GOT3 (cell line): ENCODE measurements around the gene ABCA3.
"Not testable (repeated sequence)": the region's sequence is repeated elsewhere in the genome, so short reads cannot be mapped to it uniquely, and the experiment has no call there.

Source experiments
- DNase-seq: peaks from one replicate; lab custom pipeline; 2025; ENCODE audit warnings: mixed read lengths; lab: John Stamatoyannopoulos, UW

Gene ABCA3

DNA sequence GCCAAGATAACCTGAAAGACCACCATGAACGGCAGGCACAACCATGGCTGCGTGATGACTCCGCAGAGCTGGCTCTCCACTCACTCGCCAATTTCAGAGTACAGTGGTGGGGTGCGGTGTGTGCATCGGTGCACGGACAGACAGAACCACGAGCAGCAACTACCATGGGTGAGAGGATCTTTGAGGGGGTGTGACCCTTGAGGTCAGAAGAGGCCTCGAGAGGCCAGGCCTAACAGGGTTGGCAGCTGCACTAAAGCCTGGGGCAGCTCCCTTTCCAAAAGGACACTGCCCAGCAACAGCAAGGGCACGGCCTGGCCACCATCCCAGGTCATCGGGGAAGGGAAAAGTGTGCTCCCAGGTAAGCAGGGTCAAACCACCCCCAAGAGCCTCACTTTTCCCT is 87.2 kb downstream of the ABCA3 start:
- no peak for DNase-seq

DNA sequence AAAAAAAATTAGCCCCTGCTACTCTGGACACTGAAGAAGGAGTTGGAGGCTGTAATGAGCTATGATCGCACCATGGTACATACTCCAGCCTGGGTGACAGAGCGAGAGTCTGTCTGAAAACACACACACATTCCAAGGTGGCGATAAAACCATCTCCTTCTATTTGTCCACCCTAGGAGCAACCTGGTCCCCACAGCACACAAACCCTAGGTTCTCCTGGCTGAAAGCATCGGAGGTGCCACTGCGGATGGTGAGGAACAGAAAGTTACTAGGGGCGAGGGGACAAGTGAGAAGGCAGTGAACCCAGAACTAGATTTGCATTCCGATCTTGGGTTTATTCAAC is 87.8 kb downstream of the ABCA3 start:
- no peak for DNase-seq

DNA sequence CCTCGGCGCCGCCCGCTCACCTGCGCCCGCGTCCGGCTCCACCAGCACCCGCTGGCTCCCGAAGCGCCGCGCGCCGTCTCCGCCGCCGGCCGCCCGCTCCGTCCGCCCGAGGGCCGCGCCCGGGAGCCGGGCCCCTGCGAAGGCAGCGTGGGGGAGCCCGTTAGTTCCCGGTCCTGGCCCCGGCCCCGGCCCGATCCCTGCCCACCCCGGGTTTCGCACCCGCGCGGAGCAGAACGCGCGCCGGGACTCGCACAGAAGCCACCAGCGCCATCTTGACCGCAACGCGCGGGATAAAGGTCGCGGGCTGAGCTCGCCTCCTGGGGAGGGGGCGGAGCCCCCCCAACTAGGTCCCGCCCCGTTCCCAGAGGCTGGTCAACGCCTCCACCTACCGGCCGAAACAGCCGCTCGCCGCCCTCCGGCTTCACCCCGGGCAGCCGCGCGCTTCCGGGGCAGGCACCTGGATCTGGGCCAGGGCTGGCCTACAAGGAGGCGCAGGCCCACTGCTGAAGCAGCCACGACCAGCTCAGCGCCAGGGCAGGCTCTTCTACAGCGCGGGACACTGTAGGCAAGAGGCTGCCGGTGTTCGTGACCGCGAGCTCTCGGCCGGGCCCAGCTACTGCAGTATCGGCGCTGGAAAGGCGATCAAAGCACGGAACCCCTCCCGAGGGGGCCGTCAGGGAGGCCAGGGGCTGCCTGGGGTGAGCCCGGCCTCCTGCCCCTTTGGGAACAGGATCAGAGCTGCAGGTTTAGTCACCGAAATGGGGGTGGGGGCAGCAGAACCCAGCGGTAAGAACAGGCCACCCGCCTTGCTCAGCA is 89.0 kb downstream of the ABCA3 start, which contains the start of gene ECI1:
ECI1 (minus strand) TSS at position 292 of the 816 bp plus-strand sequence; CDS start at position 271, 21 bp downstream.
- peak; percentile 90 for DNase-seq

DNA sequence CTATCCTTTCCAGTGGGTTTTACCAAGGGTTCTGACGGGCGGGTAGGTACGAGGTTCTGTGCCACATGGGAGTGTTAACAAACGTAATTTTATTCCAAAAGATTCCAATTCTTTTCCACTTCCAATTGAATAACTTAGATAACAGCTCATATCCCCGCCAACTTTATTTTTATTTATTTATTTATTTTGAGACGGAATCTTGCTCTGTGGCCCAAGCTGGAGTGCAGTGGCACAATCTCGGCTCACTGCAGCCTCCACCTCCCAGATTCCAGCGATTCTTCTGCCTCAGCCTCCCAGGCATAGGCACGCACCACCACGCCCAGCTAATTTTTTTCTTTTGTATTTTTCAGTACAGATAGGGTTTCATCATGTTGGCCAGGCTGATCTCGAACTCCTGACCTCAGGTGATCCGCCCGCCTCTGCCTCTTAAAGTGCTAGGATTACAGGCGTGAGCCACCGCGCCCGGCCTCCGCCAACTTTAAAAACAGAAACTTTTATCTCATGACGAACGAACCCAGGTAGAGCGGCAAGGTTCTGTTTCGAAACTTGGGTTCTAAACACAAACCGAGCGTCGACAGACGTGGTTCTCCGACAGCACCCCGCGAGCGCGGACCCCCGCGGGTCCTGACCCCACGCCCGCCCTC is 89.8 kb downstream of the ABCA3 start:
- DNase-seq = no peak

DNA sequence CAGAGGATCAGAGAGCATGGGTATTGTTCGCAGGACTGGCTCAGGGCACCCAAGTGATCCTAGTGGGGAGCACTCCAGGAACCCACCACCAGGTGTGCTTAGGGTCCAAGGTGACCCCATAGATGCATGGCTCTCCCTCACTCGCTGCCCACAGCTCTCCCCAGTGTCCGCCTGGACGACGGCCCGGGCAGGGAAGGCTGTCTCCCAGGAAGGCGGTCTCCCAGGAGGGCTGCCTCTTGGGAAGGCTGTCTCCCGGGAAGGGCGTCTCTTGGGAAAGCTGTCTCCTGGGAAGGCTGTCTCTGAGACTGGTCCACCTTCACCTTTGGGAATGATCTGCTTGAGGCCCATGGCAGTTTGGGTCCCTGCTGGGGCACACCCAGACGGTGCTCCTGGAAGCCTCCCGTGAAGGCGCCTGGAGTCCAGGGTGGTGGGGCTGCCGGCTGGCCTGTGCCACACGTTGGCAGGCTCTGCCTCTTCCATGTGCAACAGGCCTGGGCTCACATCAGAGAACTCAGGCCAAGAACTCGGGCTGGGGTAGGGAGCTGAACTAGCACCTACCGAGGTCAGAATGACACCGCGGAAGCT is 94.1 kb downstream of the ABCA3 start:
- DNase-seq = no peak

DNA sequence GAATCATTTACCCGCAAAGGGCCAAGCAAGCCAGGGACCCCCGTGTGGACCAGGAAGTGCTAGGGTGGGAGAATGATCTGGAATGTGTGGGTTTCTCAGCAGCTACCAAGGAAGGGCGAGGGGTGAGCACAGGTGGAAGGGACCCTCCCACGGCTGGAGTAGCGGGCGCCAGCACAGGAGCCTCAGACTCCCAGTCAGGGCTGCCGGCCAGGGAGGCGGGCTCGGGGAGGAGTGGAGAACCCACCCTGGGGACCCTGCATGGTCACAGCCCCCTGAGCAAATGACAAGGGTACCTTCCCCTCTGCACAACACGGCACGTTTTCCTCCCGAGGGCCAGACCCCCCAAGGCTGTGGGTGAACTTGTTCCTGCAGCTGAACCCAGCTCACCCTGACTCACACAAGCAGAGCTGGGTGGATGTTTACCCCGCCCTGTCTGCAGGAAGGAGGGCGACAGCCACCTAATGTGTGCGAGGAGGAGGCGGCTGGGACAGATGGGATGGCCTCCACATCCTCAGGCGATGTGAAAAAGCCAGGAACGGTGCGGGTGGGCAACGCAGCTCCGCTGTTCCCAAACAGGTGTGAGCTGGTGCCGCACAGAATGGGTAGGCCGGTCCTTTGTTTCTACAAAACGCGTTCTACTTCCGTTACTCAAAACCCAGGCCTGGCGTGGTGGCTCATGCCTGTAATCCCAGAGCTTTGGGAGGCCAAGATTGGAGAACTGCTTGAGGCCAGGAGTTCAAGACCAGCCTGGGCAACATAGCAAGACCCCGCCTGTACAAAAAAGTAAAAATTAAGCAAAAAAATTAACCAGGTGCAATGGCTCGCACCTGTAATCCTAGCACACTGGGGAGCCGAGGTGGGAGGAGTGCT is 95.4 kb downstream of the ABCA3 start:
- DNase-seq = no peak

DNA sequence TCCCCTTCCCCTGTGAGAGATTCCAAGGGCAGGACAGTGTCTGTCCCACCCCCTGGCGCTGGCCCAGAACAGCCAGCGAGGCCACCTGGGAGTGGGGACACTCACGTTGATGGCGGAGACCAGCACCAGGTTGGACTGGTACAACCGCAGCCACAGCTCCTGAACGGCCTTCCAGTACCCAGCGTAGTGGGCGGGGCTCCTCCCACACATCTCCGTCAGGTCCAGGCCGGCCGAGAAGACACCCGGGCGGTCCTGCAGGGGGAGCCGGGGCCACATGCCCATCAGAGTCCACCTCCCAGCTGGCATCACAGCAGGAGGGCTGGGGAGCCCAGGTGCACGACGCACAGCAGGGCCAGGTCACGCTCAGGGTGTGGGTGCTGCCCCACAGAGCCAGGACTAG is 96.2 kb downstream of the ABCA3 start:
- DNase-seq = no peak

DNA sequence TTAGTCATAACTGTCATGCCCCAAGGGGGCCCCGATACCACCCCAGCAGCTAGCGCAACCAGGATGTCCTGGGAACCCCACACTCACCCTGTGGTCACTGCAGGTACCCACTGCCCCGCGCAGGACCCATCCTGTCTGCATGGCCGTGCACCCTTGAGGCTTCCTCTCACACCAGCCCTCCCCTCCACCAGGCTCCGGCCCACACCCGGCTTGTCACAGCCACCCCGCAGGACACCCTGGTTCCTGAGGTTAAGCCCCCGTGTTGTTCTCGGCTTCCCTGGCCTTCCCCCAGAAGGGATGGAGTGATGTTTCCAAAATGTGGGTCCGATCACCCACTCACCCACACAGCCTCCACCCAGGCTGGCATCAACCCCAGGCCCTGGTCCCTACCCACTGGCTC is 96.7 kb downstream of the ABCA3 start:
- DNase-seq = no peak

DNA sequence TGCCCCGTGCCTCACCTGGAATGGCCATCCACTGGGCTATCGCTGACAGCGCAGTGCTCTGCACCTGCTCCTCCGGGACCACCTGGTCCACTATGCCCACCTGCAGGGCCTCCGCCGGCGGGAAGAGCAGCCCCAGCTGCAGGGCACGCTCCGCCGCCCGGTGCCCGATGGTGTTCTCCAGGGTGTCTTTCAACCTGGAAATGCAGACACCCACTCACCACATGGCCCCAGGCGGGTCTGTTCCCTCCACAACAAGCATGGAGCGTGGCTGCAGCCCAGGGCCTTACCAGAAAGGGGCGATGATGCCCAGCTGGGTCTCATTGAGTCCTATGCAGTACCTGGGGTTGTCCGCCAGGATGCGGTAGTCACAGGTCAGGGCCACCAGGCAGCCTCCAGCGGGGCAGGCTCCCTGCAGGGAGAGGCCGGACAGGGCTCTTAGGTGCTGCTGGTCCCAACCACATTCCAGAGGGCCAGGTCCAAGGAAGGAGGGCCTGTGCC is 97.4 kb downstream of the ABCA3 start:
- DNase-seq = no peak

DNA sequence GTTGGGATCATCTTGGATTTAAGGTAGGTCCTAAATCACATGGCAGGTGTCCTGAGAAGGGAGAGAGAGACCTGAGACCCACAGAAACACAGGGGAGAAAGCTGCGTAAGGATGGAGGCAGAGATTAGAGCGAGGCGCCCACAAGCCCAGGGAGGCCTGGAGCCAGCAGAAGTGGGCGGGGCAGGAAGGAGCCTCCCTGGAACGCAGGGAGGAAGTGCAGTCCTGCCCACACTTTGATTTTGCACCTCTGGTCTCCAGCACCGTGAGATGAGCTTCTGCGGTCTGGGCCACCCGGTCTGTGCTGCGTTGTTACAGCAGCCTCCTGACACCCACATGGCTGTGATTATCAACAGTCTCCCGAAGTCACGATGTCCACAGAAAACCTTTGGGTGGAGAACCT is 97.9 kb downstream of the ABCA3 start:
- no peak for DNase-seq

DNA sequence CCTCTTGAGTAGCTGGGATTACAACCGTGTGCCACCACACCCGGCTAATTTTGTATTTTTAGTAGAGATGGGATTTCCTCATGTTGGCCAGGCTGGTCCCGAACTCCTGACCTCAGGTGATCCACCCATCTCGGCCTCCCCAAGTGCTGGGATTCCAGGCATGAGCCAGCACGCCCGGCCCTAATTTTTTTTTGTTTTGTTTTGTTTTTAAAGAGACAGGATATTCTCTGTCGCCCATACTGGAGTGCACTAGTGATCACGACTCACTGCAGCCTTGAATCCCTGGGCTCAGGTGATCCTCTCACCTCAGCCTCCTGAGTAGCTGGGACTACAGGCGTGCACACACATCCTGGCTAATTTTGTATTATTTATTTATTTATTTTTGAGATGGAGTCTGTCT is 100.2 kb downstream of the ABCA3 start:
- not testable (repeated sequence) for DNase-seq

DNA sequence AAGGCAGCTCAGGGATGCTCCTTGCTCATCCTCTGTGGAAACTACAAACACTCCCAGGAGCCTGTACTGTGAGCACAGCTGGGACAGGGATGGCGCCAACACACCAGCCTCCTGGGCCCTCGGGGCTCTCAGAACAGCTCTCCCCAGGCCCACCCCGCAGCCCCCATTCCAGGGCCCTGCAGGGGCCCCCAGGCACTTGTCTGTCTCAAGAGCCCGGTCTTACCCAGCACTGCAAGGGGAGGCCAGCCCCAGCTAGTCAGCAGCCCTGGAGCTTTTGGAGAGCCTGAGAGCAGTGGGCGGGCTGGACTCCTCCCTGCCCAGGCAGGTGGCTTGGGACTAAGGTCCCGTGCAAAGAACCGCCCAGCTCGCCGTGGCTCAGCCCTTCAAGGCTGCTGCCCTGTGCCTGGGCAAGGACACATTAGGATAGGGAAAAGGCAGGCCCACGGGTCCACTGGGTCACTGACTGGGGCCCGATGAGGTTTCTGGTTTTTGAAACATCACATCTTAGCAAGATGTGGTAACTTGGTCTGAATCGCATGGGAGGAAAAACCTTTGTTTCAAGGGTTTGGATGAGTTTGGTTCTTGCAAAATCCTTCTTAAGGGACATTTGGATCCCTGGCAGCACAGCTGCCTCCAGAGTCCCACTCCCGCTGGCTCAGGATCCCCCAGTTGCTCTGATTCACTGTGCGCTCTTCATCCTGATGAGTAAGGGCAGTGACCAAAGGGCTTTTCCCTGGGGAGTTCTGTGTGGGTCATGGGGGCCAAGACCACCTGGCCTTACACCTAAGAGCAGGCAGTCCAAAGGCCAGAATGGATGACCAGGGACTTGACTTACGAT is 101.5 kb downstream of the ABCA3 start:
- DNase-seq = no peak

DNA sequence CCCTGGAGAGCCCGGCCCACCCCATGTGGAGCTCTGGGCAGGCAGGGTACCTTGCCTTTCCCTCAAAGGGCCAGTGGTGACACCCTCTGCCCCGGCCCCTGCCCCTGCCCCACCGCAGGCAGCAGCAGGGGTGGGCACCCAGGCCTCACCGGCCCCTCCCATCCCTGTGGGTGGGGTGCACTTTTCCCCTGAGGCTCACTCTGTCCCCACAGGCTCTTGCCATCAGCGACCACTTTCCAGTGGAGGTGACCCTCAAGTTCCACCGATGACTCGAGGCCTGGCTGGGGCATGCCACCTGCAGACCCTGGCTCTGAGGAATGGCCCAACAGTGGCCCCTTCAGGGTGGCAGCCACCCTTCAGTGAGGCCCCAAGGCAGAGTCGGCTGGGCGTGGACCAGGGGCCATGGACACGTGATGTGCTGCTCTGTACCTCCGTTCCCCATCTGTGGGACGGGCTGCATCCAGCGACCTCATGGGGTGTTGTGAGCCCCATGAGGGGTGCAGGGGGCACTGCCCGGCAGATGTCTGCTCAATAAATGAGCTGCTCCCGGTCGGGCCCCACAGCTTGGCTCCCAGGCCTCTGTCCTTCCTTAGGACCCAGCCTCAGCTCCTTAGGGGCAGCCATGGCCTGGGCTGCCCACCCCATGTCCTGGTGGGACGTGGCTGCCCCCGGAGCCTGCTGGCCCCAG is 102.2 kb downstream of the ABCA3 start:
- no peak for DNase-seq

DNA sequence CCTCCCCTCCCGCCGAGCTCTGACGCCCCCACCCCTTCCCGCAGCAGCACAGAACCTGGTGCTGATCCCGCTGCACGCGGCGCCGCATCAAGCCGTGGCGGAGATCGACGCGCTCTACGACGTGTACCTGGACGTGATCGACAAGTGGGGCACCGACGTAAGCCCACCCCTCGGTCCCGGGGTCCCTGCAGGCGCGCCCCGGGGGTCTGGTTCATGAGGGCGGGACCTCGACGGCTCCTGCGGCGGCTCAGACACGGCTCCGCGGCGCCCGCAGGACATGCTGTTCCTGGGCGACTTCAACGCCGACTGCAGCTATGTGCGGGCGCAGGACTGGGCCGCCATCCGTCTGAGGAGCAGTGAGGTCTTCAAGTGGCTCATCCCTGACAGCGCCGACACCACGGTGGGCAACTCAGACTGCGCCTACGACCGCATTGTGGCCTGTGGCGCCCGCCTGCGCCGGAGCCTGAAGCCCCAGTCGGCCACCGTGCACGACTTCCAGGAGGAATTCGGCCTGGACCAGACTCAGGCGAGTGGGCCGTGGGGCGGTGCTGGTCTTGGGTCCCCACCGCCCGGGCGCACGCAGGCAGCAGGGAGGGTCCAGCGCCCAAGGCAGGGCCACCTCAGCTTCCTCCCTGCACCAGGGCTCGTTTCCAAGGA is 102.9 kb downstream of the ABCA3 start:
- DNase-seq = no peak

DNA sequence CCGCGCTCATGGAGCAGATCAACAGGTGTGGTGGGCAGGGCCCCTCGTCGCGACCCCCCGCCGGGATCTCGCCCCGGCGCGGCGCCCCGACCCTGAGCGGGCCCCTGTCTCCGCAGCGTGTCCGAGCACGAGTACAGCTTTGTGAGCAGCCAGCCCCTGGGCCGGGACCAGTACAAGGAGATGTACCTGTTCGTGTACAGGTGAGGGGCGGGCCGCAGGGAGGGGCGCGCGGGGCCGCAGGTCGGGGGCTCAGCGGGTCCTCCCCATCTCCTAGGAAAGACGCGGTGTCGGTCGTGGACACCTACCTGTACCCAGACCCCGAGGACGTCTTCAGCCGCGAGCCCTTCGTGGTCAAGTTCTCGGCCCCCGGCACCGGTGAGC is 103.4 kb downstream of the ABCA3 start:
- DNase-seq = no peak

DNA sequence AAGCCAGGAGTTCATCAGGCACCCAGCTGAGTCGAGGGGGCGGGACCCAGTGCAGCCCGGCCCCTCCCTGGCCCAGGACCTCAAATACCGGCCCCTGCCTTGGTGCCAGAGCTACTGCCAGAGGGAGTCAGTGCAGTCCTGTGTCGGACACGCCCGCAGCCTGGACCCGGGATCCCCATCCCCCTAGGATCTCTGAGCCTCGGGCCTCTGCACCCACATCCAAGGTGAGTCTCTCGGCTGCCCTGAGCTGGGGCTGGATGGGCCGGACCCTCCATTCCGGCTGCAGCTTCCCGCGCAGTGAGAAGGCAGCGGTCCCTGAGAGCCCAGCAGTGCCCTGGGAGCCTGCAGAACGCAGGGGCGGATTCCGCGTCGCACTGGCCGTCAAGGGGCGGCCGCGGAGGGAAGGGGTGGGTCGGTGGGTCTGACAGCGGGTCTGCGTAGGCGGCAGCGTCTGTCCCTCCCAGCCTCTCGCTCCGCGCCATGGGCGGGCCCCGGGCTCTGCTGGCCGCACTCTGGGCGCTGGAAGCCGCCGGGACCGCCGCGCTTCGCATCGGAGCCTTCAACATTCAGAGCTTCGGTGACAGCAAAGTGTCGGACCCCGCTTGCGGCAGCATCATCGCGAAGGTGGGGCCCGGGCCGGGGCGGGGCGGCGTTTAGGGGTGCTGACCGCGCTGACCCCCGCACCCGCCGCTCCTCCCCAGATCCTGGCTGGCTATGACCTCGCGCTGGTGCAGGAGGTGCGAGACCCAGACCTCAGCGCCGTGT is 104.0 kb downstream of the ABCA3 start, which contains the start of gene DNASE1L2:
DNASE1L2 (plus strand) TSS at position 108 of the 765 bp plus-strand sequence; CDS start at position 481, 373 bp downstream.
- no peak for DNase-seq

DNA sequence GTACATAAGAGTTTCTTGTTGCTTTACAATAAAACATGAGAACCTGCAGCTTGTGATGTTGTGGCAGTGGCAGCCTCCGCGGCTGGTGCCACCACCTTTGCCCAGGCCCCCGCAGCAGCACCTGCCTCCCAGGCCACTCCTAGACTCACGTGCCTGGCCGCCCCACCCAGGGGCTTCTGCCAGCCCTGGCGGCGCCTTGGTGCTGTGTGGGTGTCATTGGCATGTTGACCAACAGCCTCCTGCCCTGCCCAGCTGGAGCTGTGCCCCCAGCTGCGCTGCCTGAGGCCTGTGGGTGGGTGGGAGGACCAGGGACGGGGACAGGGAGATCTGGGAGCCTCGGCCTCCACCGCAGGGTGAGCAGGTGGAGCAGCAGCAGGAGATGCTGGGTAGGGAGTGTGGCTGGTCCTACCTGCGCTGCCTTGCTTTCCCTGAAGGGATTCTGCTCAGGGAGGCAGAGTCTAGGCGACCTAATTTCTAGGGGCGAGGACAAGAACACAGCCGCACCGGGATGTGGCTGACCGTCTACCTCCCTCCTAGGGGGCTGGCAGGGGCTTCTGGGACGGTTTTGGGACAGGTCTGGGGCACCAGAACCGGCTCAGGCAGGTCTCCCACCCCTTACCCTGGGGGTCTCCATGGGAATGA is 104.7 kb downstream of the ABCA3 start:
- no peak for DNase-seq

DNA sequence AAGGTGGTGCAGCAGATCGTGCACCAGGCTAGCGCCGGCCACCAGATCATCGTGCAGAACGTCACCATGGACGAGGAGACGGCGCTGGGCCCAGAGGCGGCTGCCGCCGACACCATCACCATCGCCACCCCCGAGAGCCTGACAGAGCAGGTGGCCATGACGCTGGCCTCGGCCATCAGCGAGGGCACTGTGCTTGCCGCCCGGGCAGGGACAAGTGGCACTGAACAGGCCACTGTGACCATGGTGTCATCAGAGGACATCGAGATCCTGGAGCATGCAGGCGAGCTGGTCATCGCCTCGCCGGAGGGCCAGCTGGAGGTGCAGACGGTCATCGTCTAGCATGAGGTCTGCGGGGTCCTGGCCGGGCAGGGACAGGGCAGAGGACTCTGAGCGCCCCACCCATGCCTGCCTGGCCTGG is 105.3 kb downstream of the ABCA3 start:
- DNase-seq = no peak

DNA sequence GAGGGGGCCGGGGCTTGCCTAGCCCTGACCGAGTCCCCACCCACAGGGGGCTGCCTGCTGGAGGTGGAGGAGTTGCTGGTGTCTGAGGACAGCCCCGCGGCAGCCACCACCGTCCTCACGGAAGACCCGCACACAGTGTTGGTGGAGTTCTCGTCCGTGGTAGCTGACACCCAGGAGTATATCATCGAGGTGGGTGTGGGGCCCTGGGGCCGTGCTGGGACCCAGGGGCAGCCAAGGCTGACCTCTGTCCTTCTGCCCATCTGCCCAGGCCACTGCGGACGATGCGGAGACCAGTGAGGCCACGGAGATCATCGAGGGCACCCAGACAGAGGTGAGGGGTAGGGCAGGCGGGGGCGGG is 105.7 kb downstream of the ABCA3 start:
- no peak for DNase-seq
